Sigmoid colon (tissue), 4 donors: ENCODE measurements around the gene STEAP1.
"Not testable (repeated sequence)": the region's sequence is repeated elsewhere in the genome, so short reads cannot be mapped to it uniquely, and the experiment has no call there.

Experiments used
- POLR2AphosphoS5 ChIP-seq, 4 donors: sonication (generic); formaldehyde crosslinking; IDR thresholded peaks; one replicate each; pipeline ENCODE4 v1.6.1; 2017; ENCODE audit warnings: antibody characterized with exemption in 4 of 4
- TF ChIP-seq, protein P1 (sequence below), 4 experiments: fragments of 450-650 bp in 3 of 4; fragments of 200-600 bp in 1 of 4; IDR thresholded peaks; one replicate each; pipeline ENCODE4 v1.5.1; 2016 to 2019; ENCODE audit warnings: antibody characterized with exemption in 4 of 4, mild to moderate bottlenecking in 3 of 4, moderate library complexity in 2 of 4

- TF ChIP-seq, protein P1, sequence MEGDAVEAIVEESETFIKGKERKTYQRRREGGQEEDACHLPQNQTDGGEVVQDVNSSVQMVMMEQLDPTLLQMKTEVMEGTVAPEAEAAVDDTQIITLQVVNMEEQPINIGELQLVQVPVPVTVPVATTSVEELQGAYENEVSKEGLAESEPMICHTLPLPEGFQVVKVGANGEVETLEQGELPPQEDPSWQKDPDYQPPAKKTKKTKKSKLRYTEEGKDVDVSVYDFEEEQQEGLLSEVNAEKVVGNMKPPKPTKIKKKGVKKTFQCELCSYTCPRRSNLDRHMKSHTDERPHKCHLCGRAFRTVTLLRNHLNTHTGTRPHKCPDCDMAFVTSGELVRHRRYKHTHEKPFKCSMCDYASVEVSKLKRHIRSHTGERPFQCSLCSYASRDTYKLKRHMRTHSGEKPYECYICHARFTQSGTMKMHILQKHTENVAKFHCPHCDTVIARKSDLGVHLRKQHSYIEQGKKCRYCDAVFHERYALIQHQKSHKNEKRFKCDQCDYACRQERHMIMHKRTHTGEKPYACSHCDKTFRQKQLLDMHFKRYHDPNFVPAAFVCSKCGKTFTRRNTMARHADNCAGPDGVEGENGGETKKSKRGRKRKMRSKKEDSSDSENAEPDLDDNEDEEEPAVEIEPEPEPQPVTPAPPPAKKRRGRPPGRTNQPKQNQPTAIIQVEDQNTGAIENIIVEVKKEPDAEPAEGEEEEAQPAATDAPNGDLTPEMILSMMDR (IDR thresholded peaks at IDR 0.05) = not testable (repeated sequence)
- not testable (repeated sequence) for TF ChIP-seq POLR2AphosphoS5 (IDR thresholded peaks at IDR 0.05)
These were observed 3.6 kb downstream of the STEAP1 start for GRCh38 chr7:90157761-90158350.
